ENCODE data around the gene DHH.
"Not testable (repeated sequence)": the region's sequence is repeated elsewhere in the genome, so short reads cannot be mapped to it uniquely, and the experiment has no call there.

The DHH gene

DNA sequence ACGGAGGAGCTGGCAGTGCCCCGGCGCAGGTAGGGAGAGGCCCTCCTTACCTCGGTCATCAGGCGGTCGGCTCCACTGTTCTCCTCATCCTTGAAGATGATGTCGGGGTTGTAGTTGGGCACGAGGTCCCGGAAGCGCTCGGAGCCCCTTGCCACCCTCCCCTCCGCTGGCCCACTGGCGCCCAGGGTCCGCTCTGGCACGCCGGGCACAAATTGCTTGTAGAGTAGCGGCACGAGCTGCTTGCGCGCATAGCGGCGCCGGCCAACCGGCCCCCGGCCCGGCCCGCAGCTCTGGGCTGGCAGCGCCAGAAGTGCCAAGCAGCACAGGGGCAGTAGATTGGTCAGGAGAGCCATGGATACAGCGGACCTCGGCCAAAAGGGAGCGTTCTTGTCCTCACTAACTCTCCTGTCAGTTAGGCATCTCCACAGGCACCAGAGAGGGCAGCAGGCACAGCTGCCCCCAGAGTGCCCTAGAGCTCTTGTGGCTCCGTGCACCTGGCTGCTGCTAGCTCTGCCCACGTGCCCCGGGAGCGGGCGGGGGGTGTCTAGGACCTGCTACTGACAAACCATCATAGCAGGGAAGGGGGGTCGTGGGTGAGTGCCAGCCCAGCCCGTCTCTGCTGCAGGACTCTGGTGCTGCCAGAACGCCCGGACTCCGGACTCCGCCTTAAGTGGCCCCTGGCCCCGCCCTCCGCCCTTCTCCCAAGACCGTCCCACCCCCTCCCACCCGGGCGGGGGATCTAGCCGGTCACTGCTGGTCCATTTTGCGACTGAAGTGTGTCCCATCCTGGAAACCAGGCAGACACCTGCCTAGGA lies at the start of gene DHH:
DHH (minus strand) TSS at position 642 of the 815 bp plus-strand sequence; CDS start at position 353, 289 bp downstream.
- DNase-seq (ENCODE audit: low read depth), result peak; percentile 27

DNA sequence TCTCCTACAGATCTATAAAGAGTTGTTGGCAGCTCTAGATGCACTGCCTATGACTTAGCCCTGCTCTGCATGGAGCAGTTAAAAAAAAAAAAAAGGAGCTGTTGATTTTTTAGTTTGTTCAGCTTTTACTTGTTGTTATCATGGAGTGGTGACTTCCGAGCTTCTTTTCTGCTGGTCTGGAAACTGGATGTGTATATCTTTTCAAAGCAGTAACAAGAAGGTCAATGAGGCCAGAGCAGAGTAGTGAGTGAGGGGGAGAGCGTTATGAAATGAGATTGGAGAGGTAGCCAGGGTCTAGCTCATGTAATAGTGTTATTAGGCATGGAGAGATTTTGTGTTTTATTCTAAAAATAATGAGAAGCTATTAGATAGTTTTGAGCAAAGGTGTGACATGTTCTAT lies 49.8 kb upstream of the DHH start:
- DNase-seq (ENCODE audit: low read depth), result no peak

DNA sequence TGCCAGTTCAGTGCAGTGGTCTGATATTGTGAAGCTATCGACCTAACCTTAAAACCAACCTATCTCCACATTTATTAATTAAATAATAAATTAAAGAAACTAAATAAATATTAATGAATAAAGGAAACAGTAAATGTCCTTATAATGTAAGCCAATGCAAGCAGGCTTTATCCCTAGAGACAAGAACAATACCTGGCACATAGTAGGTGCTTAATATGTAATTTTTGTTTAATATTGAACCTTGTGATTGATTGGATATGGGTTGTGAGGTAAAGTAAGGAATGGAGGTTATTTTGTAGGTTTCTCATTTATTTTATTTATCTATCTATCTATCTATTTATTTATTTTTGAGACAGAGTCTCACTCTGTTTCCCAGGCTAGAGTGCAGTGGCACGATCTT lies 44.4 kb upstream of the DHH start:
- DNase-seq (ENCODE audit: low read depth), result no peak

DNA sequence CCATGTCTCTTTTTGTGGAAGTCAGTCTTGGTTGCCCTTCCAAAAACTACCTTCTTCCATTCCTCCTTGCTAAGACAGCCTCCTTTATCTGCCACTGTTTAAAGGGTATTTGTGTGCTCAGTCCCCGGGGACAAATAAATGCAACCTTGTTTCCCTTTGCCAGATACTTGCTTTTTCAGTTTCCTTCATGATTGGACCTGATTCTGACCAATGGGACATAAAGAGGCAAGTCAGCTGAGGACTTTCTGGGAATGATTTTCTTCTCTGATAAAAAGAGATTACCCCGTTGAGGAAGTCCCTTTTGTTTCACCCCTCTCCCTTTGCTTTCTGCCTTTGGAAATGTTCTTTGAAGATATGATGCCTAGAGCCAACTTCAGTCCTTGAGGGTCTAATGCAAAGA lies 44.0 kb upstream of the DHH start:
- DNase-seq (ENCODE audit: low read depth), result no peak

DNA sequence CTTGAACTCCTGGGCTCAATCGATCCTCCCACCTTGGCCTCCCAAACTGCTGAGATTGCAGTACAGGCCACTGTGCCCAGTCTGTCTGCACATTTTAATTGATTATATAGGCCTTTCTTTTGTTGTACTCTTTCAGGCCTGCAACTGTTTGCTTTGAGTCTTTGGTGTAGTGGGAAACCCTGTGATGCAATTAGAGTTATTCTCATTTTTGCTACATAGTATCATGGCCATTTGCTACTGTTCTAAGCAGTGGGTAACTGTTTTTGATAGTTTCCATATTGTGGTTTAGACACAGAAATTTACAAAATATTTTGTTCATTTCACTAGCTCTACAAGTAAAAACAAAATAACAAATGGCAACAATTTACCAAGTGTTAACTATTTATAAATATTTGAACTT lies 42.9 kb upstream of the DHH start:
- no peak for DNase-seq (ENCODE audit: low read depth)

DNA sequence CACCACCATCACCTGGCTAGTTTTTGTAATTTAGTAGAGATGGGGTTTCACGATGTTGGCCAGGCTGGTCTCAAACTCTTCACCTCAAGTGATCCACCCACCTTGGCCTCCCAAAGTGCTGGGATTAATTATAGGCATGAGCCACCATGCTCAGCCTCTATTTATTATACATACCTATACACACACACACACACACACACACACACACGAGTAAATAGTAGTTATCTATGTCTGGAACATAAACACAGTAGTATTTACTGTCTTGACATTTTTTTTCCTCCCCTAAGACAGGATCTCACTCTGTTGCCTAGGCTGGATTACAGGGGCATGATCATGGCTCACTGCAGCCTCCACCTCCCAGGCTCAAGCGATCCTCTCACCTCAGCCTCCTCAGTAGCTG lies 42.4 kb upstream of the DHH start:
- not testable (repeated sequence) for DNase-seq (ENCODE audit: low read depth)

DNA sequence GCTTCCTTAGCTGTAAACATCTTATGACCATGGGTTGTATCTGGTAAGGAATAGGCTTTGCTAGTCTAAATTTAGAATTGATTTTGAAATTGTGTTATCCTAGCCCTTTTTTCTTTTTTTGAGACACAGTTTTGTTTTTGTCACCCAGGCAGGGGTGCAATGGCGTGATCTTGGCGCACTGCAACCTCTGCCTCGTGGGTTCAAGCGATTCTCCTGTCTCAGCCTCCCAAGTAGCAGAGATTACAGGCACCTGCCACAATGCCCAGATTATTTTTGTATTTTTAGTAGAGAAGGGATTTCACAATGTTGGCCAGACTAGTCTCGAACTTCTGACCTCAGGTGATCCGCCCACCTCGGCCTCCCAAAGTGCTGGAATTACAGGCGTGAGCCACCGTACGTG lies 39.0 kb upstream of the DHH start:
- DNase-seq (ENCODE audit: low read depth), result no peak

DNA sequence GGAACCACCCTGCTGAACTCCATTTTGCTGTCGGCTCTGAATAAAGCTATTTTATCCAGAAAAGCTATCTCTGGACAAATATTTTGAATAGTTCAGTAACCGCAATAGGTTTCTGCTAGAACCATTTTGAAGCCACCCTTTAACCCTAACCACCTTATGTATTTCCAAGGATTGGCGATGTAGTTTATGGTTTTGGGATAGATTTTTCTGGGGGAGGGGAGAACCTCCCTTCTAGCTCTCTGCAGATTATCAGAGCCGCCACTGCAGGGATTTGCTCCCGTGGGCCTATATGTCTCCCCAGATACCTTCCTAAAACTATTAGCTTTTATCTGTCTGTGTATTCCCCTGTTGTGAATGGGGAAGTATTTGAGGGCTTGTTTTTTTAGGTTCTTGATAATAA lies 38.4 kb upstream of the DHH start:
- no peak for DNase-seq (ENCODE audit: low read depth)

DNA sequence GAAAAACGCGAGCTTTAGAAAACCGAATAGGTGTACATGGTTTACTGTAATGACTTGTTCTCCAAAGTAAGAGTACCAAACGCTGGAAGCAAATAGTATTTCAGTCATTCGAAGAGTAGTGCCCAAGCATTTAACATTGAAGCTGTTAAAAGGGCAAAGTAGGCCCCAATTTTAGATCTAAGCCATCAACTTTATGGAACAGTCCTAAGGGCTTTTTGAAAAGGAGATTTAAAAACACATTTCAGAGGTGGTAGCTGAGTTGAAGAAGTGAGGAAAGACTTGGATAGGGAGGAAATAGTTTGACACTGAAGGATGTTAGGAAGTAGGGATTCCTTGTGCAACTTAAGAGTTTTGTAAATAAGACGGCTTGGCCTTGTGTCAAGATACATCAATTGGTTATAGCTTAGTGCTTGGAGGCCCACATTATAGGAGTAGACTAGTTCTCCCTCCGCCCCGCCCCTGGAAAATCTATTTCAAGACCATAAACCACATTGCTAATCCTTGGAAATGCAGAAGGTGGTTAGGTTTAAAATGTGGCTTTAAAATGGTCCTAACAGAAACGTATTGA lies 37.4 kb upstream of the DHH start:
- DNase-seq (ENCODE audit: low read depth), result peak; percentile 53

DNA sequence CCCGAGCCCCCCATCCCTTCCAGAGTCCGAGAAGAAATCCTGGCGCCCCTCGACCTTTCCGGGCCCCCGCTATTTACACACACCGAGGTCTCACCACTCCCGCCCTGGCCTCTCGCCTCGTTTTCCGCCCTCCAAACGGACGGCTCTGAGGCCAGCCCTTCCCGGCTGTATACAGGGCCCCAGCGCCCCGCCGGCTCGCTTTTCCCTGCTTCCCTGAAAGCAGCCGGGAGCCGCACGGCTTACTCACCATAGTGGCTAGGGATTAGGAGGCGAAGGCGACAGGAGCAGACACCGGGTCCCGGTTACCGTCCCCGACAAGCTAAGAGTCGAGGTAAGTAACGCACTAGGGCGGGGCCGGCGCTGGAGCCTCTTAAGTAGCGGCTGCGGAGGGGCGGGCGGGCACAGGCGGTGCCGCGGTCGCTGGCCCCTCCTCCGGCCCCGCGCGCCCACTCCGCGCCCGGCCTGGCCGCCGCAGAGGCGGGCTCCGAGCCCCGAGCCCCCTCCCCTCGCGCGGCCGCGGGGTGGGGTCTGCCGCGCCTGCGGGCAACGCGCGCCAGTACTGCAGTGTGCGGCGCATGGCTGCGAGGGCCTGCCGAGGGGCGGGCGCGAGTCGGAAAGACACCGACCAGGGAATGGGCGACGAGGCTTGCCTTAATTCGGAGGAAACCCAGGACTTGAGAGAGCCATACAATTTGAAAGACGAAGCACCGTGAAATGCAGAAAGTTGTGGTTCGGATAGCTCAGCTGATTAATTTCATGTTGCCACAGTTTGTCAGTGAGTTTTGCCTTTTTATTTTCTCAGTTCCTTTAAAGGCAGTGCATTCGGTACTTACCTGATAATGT lies 36.7 kb upstream of the DHH start, which contains the start of gene TUBA1B:
TUBA1B (minus strand) TSS at position 345 of the 843 bp plus-strand sequence; CDS start at position 250, 95 bp downstream.
- peak; percentile 90 for DNase-seq (ENCODE audit: low read depth)

DNA sequence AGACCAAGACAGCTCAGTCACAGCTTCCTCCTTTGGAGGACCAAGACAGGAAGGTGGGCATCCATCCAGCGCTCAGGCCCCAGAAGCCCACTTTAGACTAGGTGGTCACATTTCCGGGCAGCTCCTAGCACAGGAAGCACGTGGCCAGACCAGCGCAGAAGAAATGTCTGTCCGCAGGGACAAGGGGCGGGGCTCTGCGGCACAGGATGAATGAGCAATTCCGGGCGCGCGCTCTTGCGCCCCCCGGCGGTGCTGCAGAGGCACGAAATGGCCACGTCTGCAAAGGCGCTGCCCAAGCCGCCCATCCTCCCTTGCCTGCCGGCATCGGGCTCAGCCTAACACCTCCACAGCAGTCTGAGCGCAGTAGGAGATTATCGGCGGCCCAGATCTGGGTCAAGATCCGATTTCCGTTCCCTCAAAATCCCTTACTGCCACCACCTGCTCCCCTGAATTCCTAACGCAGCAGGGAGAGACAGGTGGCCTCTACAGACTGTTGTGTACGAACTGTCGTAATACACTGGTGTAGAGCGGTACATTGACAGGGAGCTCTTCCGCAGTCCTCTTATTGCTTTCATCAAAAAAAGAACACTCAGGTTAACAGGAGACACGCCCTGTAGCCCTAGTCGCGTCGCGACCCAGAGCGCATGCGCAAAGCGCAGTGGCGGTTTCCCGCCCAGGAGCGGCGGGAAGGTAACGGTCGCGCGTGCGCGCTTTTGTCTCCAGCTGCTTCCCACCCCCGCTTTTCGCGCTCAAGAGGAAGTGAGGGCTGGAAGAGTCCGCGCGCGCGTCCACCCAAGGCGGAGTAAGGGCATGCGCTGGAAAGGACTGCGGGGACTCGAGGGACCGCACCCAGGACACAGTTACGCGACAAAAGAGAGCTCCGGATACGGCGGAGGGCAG lies 35.8 kb upstream of the DHH start:
- DNase-seq (ENCODE audit: low read depth), result peak; percentile 95

DNA sequence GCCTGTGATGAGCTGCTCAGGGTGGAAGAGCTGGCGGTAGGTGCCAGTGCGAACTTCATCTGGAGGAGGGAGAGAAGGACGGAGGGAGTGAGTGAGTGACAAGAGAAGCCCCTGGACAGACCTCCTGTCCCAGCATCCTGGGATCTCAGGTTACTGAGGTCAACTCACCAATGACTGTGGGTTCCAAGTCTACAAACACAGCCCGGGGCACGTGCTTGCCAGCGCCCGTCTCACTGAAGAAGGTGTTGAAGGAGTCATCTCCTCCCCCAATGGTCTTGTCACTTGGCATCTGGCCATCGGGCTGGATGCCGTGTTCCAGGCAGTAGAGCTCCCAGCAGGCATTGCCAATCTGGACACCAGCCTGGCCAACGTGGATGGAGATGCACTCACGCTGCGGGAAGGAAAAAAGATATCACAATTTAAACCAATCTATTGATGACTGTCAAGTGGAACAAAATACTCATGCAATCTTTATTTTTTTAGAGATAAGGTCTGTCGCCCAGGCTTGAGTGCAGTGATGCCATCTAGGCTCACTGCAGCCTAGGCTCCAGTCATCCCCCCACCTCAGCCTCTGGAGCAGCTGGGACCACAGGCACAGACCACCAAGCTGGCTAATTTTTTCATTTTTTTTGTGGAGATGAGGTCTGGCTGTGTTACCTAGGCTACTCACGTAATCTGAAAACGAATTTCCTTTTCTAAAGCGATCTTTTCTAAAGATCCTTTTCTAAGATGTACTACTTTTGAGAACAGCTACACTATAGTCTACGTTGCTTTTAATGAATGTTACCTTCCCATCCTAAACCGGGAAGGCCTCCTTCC lies 34.9 kb upstream of the DHH start:
- DNase-seq (ENCODE audit: low read depth), result no peak

DNA sequence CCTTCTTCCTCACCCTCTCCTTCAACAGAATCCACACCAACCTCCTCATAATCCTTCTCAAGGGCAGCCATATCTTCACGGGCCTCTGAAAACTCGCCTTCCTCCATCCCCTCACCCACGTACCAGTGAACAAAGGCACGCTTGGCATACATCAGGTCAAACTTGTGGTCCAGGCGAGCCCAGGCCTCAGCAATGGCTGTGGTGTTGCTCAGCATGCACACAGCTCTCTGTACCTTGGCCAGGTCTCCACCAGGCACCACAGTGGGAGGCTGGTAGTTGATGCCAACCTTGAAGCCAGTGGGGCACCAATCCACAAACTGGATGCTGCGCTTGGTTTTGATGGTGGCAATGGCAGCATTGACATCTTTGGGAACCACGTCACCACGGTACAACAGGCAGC lies 33.4 kb upstream of the DHH start:
- not testable (repeated sequence) for DNase-seq (ENCODE audit: low read depth)

DNA sequence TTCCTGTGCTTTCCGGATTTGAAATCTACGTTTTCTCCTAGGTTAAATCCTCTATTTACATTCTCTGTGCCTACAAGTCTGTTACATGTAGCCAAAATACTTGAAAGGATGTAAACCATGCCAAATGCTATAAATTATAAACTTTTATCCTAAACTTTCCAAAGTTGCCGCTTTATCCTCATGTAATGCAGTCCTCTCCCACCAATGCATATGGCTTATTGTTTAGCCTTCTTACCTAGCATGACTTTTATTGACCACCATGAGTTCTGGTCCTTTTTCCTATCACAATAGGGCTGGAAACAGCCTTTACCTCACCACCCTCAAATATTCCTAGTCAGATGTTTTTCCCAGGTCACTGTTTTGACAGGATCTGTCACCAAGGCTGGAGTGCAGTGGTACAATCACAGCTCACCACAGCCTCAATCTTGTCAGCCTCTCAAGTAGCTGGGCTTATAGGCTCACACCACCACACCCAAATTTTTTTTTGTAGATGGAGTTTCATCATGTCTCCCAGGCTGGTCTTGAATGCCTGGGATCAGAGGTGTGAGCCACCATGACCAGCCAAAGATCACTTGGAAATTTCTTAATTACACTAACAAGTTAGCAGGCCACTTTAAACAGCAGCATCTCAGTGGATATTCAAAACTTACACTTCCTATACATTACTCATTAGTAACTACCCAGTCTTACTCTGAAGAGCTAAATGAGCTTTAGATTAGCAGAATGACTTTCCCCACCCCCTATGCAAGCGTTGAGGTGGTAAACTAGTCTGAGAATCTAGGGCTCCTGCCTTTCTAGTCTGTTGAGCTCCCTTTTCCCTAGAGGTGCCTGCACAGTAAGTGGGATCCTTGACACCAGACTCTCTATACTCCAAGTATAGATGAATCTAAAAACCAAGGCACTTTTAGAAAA lies 32.5 kb upstream of the DHH start:
- DNase-seq (ENCODE audit: low read depth), result no peak

DNA sequence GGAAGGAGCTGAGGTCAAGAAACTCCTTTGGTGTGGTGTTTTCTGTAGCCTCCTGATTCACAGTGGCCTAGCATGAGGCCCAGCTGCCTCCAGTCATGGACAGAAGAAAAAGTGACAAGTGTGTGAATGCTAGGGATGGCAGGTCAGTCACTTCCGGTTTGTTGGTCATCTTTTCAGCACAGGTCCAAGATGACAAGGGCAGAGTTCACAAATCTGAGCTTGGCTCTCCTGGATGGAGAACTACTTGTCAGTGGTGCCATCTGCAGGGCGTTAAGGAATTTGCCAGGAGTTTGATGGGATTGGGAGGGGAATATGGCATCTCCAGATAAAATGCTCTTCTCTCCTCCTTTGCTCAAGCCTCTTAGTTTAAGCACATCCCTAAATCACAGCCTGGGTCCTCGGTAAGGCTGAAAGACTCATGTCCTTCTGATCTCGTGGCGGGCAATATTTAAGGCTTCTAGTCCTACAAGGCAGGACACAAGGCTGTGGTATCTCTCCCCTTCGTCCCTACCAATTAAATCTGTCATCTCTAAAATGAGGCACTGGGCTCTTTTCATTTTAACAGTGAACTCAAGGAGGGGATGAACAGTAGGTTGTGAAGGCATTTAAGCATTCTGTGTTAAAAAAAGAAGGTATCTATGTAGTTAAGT lies 26.6 kb upstream of the DHH start:
- peak; percentile 78 for DNase-seq (ENCODE audit: low read depth)

DNA sequence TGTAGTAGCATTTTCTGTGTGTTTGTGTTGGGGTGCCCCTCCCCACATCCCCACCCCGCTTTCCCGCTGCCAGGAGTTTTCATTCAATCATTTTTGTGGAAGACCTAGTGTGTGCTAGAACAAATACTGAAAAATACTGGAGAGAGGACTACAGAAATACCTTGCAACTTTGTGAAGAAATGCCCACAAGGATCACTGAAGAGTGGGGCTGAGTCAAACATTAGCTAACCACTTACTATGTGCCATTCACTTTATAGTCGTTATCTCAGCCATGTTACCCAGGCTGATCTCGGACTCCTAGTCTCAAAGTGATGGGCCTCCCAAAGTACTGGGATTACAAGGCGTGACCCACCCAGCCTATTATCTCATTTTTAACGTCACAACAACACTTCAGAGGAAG lies 16.6 kb upstream of the DHH start:
- DNase-seq (ENCODE audit: low read depth), result no peak

DNA sequence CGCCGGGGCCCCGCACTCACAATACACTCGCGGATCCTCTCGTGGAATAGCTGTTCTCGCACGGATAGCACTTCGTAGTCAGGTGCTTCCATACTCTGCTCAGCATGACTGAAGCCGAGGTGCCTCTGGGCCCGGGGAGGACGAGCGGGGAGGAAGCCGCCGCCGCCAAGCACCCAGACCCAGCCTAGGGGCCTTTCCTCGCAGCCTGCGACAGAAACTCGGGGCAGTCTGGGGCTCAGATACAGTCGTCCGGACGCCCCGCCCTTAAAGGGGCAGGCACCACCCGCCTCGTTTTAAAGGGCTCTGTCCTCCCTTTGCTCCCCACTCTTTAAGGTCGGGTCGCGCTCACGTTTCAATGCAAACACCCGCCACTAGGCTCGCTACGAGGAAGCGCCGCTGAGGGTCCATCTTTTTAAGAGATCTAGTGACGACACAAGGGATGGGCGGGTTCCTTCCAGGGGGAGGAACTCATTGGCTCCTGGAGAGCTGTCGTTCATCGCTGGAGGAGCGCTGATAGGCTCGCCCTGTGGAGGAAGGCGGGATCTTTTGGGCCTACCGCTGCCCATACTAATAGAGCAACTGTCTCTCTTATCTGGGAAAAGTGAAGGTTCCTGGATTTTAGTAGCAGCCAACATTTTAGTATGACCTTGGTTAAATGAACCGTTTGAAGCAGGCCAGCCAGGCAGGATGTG lies 16.0 kb upstream of the DHH start, which contains the start of gene LMBR1L:
LMBR1L (minus strand) TSS at position 384 of the 692 bp plus-strand sequence; CDS start at position 92, 292 bp downstream.
- DNase-seq (ENCODE audit: low read depth), result peak; percentile 99

All from EH (cell line).